HG02571 (cell line): Measurements from ENCODE around the gene LETM1.

Experiments used
- ATAC-seq: cut with Tn5 transposase; IDR thresholded peaks from one replicate; pipeline ENCODE4 v1.9.1; 2021; ENCODE audit warnings: mild to moderate bottlenecking, moderate library complexity; ENCODE audit not compliant: unreplicated experiment

LETM1 gene

DNA sequence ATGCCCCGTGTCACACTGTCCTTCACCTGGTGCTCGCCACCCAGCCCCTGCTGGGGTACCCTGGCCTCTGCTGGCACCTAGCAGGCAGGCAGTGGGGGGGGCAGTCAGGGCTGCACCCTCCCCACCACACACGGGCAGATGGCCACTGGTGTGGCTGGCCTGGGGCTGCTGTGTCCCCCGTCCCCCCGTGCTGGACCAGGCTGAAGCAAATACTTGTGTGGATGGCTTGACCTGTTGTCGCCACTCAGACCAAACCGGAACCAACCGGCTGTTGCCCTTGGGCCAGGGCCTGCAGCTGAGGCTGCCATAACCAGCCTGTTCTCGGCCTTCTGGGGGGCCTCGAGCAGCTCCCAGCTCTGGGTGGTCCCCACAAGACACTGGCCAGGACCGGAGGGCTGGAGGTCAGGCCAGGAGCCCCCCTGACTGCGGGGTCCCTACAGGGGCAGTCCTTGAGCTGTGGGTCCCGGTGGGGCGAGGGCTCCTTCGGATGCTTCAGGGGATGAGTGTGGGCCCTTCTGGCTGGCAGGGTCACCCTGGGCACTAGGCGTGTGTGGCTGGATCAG, 58.6 kb downstream of the LETM1 start:
- ATAC-seq, result no peak

DNA sequence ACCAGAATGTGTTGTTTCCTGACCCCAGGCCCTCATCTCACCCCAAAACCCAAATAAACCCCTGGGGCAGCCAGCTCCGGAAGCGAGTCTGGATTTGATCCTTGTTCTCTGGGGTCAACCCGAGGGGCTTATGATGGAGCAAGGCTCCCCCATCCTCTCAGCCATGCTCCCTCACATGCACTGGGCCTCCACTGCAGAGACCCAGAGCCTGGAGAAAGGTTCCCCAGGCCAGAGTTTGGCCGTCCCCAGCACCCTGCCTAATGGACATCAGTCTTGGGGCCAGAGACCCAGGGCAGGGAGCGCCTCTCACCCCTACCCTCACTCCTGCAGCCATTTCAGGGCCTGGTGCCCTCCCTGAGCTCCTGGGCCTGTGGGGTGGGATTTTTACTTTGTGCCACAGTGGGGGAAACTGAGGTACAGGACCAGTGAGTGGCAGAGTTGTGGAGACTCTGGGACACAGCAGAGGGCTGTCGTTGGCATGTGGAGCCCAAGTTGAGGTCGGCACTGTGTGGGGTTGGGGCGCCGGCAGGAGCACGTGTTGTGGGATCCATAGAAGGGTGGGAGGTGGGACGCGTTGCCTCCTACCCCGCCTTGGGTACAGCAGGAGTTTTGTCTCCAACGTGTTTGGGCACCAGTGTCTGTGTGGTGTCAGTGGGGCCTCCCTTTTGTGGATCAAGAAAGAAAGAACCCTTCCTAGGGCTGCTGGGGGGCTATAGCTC, 59.3 kb downstream of the LETM1 start:
- ATAC-seq, result no peak

DNA sequence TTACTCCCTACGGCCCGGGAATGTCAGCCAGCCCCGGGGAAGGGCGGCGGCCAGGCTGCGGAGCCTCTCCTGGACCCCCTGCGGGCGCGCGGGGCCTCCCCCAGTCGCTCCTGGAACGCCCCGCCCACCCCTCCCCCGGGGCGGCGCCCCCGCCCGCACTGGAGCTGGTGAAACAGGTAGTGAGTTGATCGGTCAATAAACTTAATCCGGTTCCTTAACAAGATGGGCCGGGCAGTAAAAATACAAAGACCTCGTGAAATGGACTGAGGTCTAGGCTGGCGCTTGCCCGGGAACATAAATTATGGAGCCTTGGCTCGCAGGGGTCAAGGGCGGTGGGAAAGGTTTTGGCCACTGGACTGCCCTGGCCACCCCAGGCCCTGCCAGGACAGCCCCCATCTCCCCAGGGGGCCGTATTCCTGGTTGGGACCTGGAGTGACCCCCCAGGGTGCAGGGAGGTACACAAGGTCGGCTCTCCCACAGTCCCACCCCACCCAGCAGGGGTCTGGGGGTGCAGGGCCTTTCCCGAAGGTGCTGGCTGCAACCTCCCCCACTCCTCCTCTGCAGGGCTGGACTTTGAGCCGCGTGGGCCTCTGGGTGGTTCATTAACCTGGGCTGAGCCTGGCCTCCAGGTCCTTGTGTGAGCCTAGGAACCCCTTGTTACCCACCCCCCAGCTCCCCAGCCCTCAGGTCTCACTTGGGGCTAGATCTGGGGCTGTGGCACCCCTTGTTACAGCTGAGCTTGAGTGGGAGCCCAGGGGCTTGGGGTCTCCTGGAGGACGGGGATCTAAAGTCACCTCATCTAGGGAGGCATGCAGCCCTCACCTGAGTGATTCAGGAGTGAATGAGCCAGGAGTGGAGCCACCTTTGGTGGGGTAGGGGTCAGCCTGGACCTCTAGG, 60.4 kb downstream of the LETM1 start:
- ATAC-seq, result no peak

DNA sequence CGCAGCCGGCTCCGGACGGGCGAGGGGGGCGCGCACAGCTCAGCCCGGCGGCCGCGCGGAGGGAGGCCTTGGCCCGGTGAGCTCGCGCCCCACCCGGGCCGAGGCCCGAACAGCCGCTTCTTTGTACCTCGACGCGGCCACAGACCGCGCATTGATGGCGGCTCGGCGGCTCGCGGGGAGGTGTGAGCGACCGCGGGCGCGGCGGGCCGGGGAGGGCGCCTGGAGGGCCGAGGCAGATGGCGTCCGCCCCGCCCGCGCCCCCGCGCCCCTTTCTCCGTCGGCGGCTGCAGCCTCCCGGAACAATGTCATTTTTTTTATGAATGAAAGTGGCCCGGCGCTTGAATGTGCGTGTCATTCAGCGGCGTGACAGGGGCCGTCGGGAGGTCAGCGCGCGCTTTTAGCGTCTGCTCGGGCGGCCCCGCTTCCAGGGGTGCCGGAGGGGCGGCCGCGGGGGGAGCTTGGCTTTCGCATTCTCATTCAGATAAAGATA, 61.1 kb downstream of the LETM1 start:
- no peak for ATAC-seq

DNA sequence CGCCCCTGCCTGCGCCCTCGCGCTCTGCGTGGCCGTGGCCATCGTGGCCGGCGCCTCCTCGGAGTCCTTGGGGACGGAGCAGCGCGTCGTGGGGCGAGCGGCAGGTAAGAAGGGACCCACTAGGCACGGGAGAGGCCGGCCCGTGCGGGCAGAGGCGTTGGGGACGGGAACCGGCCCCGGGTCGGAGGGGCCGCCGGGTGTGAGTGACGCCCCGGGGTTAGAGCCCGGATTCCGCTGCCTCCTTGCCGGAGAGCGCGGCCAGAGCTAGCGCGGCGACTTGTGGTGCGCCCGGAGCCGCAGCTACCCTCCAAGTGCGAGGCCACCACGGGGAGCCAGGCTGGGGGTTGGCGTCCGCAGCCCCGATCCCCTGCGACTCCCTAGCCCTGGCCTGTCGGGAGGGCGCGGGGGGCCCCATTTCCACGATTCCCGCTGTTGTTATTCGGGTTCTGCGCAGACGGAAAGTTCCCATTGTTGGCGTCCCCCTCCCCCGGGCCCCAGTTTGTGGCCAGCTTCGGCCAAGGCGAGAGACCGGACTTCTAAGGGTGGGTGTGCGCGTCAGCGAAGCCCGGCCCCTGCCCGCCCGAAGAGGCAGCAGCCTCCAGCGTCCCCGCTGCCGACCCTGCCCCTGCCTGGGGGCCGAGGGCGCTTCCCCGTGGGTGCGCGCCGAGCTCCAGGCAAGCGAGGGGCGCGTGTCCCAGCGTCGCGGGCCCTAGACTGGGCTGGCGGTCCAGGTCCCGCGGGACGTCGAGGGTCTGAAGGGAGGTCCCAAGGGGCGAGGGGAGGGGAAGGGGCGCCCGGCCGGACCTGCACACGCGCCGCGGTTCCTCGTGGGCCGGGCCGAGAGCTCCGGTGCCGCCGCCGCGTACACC, 61.8 kb downstream of the LETM1 start:
- ATAC-seq, result no peak

DNA sequence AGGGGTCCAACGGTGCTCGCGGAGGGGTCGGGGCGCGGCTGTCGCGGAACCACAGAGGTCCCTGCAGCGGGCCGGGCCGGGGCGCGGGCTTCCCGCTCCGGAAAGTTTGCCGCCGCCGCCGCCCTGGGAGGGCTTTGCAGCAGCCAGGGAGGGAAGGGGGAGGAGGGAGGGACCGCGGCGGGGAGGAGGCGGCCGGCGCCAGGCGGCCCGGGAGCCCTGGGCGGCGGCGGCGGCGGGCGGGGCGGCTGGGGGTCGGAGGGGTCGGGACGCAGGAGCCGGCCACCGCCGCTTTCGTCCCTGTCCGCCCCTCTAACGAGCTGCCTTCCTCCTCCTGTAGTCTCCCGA, 62.5 kb downstream of the LETM1 start:
- peak; percentile 2 for ATAC-seq

DNA sequence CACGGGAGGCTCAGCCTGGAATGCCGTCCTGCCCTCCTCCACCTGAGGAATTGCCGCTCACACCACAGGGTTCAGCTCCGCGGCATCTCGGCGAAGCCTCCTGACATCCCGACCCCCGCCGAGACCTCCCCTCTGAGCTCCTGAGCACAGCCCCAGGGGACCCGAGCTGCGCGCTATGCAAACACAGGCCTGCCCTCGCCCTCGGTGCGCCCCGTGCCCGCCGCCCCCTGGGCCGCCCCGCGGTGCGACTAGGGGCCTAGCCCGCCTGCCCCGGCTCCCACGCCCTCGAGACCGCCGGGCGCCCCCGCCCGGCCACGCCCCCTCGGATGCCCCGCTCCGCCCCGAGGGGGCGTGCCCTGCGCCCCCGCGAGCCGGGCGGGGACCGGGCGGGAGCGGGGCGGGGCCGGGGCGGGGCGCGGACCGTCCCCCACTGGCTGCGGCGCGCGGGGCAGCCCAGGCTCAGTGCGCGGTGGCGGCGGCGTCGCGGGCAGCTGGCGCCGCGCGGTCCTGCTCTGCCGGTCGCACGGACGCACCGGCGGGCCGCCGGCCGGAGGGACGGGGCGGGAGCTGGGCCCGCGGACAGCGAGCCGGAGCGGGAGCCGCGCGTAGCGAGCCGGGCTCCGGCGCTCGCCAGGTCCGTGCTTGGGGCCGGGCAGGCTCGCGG, 63.0 kb downstream of the LETM1 start, which contains the start of gene FGFR3:
TSS of gene FGFR3 (plus strand) at position 462 of the 664 bp plus-strand sequence. CDS start 642 bp downstream, outside the sequence.
- peak; percentile 48 for ATAC-seq

DNA sequence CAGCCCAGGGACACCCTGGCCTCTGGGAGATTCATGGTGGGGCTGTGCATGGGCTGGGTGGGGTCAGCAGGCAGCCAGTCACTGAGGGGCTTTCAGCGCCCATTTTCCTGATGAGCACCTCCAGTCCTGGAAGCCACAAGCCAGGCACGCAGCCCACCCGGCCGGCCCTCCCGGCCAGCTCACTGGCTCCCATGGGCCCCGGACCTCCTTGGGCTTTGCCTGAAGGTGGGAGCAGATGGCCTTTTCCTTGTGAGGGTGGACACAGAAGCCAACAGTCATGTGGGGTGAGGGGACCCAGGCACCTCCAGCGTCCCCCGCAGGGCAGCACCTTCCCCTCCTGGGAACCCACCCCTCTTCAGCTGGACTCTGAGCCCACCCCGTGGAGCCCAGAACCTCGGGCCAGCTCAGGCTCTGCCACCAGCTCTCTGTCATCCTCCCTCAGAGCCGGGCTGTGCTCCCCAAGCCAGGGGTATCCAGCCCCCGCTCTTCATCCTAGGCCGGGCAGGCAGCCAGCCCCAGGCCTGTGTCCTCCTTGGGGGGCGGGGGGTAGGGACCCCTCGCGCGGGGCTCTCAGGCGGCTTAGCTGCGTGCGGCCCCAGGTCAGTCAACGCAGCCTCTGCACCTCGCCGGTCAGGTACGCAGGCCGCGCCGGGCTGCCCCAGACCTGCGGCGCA, 63.7 kb downstream of the LETM1 start:
- no peak for ATAC-seq

DNA sequence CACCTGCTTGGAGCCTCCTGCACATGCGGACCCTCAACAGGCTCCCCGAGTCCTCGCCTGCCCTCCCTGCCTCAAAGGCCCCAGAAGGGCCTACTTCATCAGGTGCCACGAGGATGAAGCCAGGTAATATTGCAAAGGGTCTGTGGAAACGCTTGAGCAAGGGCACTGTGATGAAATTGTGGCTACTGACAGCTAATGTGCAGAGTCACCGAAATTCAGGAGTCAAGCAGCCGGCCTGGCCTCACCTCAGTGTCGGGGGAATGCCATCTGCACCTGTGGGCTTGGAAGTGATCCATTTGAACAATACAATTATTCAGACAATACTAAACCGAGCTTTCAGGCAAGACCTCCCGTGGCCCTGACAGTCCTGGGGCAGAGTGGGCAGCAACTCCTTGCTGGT, 66.0 kb downstream of the LETM1 start:
- ATAC-seq, result no peak

DNA sequence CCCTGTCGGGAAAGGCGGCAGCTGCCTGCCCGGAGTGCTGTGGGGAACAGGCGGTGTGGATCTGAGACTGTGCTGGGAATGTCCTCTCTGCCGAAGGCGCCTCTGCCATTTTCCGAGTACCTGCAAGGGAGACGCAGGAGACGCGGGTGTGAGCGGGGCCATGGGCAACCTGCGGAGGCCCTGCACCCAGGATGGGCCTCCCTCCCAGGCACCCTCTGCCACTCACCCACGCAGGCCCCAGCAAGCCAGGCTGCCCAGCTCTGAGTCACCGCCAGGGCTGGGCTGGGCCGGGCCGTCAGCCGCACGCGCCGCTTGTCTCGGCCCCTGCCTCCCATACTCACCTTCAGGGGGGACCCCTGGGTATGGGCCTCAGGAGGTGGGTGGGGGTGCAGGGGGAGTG, 66.4 kb downstream of the LETM1 start:
- no peak for ATAC-seq

DNA sequence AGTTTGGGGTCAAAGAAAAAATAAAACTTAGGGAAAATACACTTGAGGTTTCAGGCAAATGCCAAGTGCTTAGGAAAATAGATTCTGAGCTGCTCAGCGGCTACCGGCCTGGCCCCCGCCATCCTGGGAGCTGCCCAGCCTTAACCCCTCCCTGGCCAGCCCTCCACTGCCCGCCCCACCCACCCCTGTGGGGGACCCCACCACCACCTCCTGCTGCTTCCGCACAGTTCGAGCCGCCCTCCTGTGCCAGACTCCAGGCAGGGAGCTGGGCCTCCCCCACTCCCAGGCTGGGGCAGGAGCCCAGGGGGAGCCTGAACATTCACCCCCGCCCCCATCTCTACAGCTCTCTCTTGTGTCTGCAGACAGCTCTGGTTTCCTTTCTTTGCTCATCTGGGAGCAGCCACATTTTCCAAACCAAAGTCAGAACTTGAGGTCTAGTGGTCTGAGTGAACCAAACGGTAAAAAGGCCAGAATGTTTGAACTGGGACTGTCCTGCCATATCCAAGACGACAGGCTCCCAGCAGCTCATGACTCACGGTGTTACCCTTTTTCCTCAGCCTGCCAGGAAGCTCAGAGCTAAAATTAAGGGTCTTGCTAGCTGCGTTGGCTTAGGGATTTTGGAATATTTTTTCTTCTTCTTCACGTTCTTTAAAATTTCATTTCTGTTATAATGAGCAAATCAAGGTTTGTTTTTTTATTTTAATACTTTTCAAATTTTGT, 67.5 kb downstream of the LETM1 start:
- no peak for ATAC-seq

DNA sequence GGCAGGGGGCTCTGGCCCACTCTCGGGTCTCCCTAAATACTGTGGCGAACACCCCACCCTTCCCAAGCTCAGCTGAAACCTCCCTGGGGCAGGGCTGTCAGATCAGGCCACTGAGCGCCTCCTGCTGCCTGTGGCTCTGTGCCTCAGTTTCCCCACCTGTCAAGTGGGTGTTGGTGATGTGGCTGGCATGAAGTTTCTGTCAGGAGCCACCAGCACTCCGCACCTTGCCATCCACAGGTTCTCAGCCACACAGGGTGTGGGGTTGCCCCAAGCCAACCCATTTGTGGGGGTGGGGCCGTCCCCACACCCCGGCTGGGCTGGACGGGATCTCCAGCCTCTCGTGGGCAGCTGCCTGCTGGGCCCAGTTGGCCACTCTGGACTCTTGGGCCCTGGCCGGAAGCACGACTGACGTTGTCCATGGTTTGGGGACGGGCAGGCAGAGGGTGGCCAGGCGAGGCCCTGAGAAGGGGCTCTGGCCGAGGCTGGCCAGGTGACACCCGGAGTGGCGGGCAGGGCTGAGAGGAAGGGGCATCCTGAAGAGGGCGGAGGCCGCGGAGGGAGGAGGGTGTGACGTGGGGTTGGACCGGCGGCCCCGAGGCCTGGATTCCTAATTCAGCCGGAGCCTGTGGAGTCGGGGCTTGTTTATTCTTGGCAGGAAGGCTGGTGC, 68.4 kb downstream of the LETM1 start:
- ATAC-seq, result no peak

DNA sequence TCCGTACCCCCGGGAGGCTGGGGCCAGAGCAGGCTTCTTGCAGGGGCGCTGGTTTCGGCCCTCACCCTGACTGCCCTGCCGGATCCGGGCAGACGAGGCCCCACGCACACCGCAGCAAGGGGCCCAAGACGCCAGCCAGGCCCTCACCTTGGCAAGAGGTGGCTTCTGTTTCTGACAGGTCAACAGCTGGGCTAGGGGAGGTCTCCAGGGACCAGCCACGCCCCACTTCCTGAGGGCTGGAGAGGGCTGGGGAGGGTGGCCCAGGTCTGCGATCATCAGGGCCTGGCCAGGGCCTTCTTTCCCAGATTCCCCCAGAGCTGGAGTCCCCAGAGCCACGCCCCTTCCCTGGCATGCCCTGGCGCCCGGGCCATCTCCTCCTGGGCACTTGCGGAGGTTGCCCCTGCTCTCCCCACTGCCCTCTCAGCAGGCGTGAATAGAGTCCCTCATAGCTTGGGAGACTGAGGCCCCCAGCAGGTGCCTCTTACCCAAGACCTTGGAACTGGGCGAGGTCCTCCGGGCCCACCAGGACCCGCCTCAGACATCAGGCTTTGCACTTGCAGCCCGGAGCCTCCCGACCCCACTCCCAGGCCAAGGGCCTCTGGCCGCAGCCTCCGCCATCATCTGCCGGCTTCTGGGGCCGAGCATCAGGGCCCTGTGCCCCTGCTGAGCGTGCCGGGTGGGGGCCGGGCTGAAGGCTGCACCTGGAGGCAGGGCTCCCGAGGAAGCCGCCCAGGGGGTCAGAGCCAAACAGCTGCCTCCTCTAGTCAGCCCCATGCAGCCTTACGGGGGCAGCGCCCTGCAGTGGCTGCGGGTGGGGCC, 69.2 kb downstream of the LETM1 start:
- ATAC-seq, result no peak

DNA sequence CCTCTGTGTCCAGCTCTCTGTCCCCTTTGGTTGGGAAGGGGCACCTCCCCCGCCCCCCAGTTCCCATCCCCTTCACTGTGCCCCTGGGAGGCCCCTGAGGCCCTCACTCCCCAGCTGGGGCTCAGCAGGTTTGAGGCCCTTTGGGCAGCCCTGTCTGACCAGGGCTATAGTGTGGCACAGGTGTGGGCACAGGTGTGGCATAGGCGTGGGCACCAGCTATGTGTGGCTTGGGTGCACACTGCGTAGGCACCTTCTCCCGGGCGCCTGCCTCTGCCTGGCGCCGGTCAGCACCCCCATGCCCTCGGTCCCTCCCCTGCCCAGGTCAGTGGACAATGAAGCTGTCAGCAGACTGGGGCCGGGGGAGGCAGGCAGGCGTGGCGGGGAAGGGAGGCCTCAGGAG, 70.4 kb downstream of the LETM1 start:
- ATAC-seq, result no peak

DNA sequence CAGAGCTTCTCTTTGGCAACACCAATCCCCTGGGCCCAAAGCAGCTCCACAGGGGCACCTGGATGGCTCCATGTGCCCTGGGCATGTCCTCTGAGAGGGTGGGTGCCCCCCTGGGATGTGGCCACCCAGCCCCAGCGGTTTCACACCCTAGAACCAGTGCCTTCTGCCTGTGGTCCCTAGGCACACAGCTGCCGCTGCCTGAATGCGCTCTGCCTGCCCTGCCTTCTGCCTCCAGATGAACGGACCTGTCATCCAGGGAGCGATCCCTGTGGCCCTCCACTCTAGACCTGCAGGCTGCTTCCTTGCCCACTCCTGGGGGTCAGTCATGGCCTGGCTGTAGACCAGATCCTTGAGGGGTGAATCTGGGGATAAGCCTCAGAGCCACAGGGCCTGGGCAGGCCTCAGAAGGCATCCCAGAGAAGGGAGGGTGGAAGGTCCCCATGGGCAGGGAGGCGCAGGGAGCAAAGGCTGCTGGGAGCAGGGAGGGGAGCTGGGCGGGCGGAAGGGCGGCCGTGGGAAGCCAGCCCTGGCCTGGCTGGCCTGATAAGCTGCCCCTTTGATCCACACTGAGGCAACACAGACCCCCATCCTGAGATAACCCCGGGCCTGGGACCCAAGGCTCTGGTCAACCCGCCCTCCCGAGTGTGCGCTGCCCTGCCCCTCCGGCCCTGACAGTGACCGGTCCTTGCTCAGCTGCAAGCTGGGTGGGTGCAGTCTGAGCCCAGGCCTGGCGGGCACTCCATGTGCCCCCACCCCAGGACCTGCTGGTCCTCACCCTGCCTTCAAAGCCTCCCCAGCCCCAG, 71.0 kb downstream of the LETM1 start:
- ATAC-seq, result no peak

DNA sequence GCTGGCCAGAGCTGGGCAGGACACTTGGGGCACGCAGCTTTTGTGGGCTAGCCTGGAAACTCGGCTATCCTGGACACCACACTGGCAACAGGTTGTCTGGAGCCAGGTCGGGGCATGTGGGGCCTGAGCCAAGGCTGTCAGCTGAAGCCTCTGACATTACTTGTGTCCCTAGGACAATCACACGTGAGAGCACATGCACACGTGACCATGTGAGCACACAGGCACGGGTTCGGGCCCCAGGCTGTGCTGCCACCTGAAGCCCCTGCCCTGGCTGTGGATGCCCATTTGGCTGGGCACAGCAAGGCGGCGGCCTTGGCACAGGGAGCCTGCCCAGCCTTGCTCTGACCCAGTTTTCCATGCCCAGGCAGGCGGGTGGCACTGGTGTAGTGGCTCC, 71.6 kb downstream of the LETM1 start:
- no peak for ATAC-seq

DNA sequence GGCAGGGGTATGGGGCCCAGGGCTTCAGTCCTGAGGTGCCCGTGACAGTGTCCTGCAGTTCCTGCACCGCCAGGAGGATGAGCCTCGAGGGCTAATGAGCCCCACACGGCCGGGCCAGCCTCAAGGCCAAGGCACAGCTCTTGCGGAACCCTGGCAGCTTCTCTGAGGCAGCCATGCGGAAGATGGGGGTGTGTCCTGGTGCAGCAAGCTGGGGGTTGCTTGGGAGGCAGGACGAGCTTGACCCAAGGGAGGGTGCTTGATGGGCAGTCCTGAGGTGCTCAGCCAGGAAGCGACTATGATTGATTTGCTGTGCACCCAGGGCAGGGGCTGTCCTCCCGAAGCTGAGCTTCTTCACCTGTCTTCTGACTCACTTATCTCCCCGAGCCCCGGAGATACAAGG, 72.0 kb downstream of the LETM1 start:
- no peak for ATAC-seq
